Esophagus muscularis mucosa (tissue), 4 donors: Measurements from ENCODE around the gene MRPL22.

ENCODE experiments used
- CTCF ChIP-seq, 3 experiments: fragments of 200-600 bp in 2 of 3; fragments of 450-650 bp in 1 of 3; sonication (generic) in 2 of 3; IDR thresholded peaks; one replicate each; pipeline ENCODE4 v1.5.1; 2017 to 2019; ENCODE audit warnings: antibody characterized with exemption in 3 of 3, mild to moderate bottlenecking in 2 of 3, moderate library complexity in 1 of 3
- EP300 ChIP-seq: sonication (generic); formaldehyde crosslinking; IDR thresholded peaks from one replicate; pipeline ENCODE4 v1.6.1; 2017; ENCODE audit warnings: antibody characterized with exemption
- POLR2A ChIP-seq: fragments of 450-650 bp; IDR thresholded peaks from one replicate; pipeline ENCODE4 v1.6.1; 2017; ENCODE audit warnings: antibody characterized with exemption, moderate library complexity, mild to moderate bottlenecking, low read depth
- POLR2AphosphoS5 ChIP-seq, 2 donors: sonication (generic); formaldehyde crosslinking; IDR thresholded peaks; one replicate each; pipeline ENCODE4 v1.6.1; 2017; ENCODE audit warnings: antibody characterized with exemption in 2 of 2

- TF ChIP-seq CTCF (IDR thresholded peaks at IDR 0.05) (no peak), EP300 (no peak), POLR2AphosphoS5 (IDR thresholded peaks at IDR 0.05) (no peak), POLR2A (no peak)
Measured at GRCh38 chr5:154948313-154948712, 7.4 kb downstream of the MRPL22 start.
